ENCODE data around the gene MINDY3. TPM values are rescaled to one million over a fixed set of nuclear protein-coding genes. Genes with fewer than 3 reads are reported as not detected.

Gene MINDY3
- total and polyA plus RNA-seq, 7 donors: 15.0 to 39.2 (median 23.8) TPM

DNA sequence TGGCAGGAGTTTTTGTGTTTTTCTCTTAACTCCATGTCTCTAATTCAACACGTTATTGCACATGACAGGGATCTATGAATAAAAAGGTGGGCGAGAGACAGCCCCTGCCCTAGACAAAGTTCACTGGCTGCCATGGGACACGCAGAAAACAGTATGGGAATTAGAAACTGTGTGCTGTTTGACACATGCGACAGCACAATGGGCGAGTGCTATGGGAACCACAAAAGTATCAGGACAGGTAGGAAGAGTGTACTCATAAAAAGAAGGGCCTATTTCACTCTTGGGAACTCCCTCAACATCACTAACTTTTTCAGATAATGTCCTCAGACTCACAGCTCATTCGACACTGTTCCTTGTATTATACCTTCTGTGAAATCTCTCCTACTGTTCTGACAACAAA, 45.7 kb downstream of the MINDY3 start:
- TF ChIP-seq EP300 (IDR thresholded peaks at IDR 0.05) (no peak), POLR2AphosphoS5 (IDR thresholded peaks at IDR 0.05) (no peak)
- intact Hi-C loops (cut with DNase I): no loop called here
- Histone ChIP-seq H3K4me3 (no peak overlapping the region), H3K27me3 (no peaks in the 10 kb centered on the region), H3K36me3 (peaks cover 0 to 5% (median 0%) of the 10 kb centered on the region in 4 donors), H3K27ac (no peak overlapping the region), H3K4me1 (peaks cover 0 to 9% (median 3%) of the 10 kb centered on the region in 4 donors), H3K9me3 (no peaks in the 10 kb centered on the region)
- no peak for DNase-seq
- 74 to 75% methylated on average over 6 of the region's 6 CpGs for WGBS, 2 donors

DNA sequence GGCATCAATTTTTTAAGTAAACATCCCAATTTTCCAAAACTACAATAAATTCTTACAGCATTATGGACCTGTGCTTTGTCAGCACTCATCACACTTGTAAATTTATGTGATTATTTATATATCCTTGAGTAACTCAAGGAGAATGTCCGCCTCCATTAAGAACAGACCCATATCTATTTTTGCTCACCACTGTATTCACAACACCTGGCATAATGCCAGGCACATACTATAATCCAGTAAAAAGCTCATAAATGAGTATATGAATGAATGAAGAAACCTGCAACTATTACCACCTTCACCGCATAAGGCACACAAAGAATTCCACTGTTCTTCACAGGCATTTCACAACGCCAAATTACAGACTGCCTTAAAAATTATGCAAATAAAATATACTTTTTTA, 46.9 kb downstream of the MINDY3 start:
- no peak overlapping the region for H3K27ac ChIP-seq
- no peaks in the 10 kb centered on the region for H3K27me3 ChIP-seq
- TF ChIP-seq POLR2AphosphoS5 (IDR thresholded peaks at IDR 0.05) (no peak), EP300 (IDR thresholded peaks at IDR 0.05) (no peak), POLR2A (IDR thresholded peaks at IDR 0.05) (no peak)
- TF ChIP-seq, protein P1, sequence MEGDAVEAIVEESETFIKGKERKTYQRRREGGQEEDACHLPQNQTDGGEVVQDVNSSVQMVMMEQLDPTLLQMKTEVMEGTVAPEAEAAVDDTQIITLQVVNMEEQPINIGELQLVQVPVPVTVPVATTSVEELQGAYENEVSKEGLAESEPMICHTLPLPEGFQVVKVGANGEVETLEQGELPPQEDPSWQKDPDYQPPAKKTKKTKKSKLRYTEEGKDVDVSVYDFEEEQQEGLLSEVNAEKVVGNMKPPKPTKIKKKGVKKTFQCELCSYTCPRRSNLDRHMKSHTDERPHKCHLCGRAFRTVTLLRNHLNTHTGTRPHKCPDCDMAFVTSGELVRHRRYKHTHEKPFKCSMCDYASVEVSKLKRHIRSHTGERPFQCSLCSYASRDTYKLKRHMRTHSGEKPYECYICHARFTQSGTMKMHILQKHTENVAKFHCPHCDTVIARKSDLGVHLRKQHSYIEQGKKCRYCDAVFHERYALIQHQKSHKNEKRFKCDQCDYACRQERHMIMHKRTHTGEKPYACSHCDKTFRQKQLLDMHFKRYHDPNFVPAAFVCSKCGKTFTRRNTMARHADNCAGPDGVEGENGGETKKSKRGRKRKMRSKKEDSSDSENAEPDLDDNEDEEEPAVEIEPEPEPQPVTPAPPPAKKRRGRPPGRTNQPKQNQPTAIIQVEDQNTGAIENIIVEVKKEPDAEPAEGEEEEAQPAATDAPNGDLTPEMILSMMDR (IDR thresholded peaks at IDR 0.05): no peak
- no peak for DNase-seq
- H3K4me3 ChIP-seq: no peak overlapping the region
- peaks cover 0 to 14% (median 8%) of the 10 kb centered on the region in 4 donors for H3K4me1 ChIP-seq
- WGBS, 2 donors: 37 to 72% methylated on average over 3 of the region's 3 CpGs
- H3K36me3 ChIP-seq: peaks cover 0 to 5% (median 0%) of the 10 kb centered on the region in 4 donors
- intact Hi-C loops (cut with DNase I): no loop called here
- H3K9me3 ChIP-seq: no peaks in the 10 kb centered on the region

DNA sequence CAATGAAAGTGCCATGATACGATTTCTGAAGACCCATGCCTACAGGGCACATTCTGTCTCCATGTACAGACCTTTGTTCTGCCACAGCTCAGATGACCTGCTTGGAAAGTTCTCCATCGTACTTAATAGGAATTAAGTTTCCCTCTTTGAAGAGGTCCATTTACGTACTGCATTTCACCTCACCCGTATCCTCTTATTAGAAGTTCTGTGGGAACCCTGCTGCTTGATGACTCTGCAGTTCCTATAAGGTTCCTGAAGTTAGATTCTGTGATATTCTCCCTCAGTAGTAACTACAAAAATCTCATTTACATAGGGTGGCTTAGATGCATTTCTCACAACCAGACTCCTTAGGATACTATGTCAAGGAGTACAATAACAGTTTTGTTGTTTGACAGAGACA, 50.9 kb downstream of the MINDY3 start:
- Histone ChIP-seq H3K36me3 (peaks cover 0 to 14% (median 0%) of the 10 kb centered on the region in 4 donors), H3K4me1 (peaks cover 0 to 22% (median 11%) of the 10 kb centered on the region in 4 donors), H3K9me3 (no peaks in the 10 kb centered on the region), H3K27ac (no peak overlapping the region), H3K27me3 (no peaks in the 10 kb centered on the region), H3K4me3 (no peak overlapping the region)
- WGBS, 2 donors: 94 to 95% methylated on average over 4 of the region's 4 CpGs
- intact Hi-C loops (cut with DNase I): no loop called here
- DNase-seq: no peak
- no peak for TF ChIP-seq POLR2AphosphoS5 (IDR thresholded peaks at IDR 0.05)
- TF ChIP-seq EP300 (IDR thresholded peaks at IDR 0.05): no peak
- TF ChIP-seq POLR2A (IDR thresholded peaks at IDR 0.05): no peak
- TF ChIP-seq, protein P1 (IDR thresholded peaks at IDR 0.05): no peak

DNA sequence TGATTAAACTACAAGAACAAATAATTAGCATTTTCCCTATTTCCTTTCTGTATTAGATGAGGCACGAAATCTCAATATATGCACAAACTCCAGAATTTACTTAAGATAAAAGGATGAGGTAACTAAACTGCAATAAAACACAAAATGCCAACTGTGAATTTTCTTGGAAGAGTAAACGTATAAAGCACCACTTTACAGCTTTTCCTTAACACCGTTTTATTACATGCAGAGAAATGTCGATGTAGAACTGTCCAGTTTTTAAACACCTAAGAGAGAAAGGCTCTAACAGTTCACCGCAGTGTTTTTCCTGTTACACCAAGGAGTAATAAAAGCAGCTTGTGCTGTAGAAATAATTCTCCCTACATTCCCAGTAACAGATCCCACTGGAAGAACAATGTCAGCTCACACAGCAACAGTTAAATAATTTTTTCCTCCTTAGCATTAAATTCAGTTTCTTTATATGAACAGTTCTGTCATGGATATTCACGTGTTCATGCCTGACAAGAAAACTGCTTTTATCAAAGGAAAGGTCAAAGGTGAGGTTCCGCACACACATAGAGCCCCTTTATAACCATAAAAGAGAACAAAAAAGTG, 52.0 kb downstream of the MINDY3 start:
- Histone ChIP-seq H3K4me1 (peaks cover 0 to 20% (median 11%) of the 10 kb centered on the region in 4 donors), H3K27me3 (no peaks in the 10 kb centered on the region), H3K4me3 (no peak overlapping the region), H3K27ac (peak overlapping the region in 1 of 4 donors; percentile 46), H3K36me3 (peaks cover 0 to 16% (median 0%) of the 10 kb centered on the region in 4 donors), H3K9me3 (no peaks in the 10 kb centered on the region)
- intact Hi-C loops (cut with DNase I): no loop called here
- WGBS, 2 donors: 22 to 74% methylated on average over 7 of the region's 7 CpGs
- no peak for TF ChIP-seq POLR2A (IDR thresholded peaks at IDR 0.05)
- no peak for TF ChIP-seq EP300 (IDR thresholded peaks at IDR 0.05)
- TF ChIP-seq POLR2AphosphoS5 (IDR thresholded peaks at IDR 0.05): no peak
- TF ChIP-seq, protein P1 (IDR thresholded peaks at IDR 0.05): no peak
- DNase-seq: no peak

DNA sequence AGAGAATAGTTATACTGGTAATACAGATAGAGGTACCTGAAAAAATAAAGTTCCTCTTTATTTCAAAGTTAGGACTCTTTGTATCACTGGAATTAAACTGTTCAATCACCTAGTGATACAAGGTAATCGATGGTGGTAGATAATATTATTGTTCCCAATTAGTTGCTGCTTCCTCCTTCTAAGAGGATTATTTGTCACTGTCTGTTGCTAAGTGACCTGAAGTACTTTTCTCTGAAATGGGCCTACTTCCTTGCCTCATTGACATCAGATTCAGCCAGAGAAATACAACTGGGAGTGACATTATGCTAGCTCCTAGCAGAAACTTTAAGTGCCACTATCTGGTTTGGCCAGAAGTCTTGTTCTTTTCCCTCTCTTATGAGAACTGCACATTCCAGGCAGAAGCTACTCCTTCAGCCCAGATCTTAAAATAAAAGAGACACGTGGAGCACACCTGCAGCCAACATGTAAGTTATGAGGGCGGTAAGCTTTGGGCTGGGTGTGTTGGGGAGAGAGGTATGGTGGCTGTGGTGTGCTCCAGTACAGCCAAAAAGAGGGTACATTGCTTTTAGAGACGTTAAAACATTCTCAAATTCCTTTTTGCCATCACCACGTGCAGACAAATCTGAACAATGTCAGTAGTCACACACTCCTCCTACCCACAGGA, 54.8 kb downstream of the MINDY3 start:
- Histone ChIP-seq H3K4me1 (peaks cover 0 to 28% (median 12%) of the 10 kb centered on the region in 4 donors), H3K36me3 (peaks cover 0 to 16% (median 0%) of the 10 kb centered on the region in 4 donors), H3K4me3 (no peak overlapping the region), H3K27me3 (no peaks in the 10 kb centered on the region), H3K27ac (no peak overlapping the region), H3K9me3 (no peaks in the 10 kb centered on the region)
- TF ChIP-seq POLR2AphosphoS5 (IDR thresholded peaks at IDR 0.05) (no peak), EP300 (IDR thresholded peaks at IDR 0.05) (no peak), POLR2A (IDR thresholded peaks at IDR 0.05) (no peak)
- TF ChIP-seq, protein P1 (IDR thresholded peaks at IDR 0.05): no peak
- 91 to 95% methylated on average over 5 of the region's 5 CpGs for WGBS, 2 donors
- intact Hi-C loops (cut with DNase I): no loop called here
- DNase-seq: no peak
